ENCODE data around the gene GTF2F2. TPM values are rescaled to one million over a fixed set of nuclear protein-coding genes. Genes with fewer than 3 reads are reported as not detected.

GTF2F2 gene
- total RNA-seq, 1 experiment from 2014 or later = 37.8 TPM

DNA sequence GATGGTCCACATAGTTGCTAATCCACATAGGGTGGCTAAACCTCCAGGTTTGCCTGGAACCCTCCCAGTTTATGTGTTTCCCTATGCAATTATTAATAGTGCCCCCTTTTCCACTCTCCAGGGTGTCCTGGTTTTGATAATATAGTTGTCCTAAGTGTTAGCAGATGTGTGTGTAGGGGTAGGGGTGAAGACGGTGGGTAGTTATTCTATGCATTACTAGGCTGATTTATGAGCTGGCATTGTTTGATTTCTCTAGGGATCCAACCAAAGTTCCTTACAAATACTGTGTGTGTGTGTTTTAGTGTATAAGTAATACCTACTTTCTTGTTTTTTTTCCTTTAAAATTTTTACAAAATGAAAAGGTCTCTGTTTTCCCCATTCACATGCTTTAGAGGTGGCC is 21.1 kb downstream of the GTF2F2 start:
- ChIA-PET POLR2A (ENCODE audit: low non-redundant PET) (interaction anchor here (0.6 kb wide), 1 partner anchor 102 kb away, joined by 4 read pairs; no protein-coding TSS in a partner anchor), CTCF (no interaction called here)
- Histone ChIP-seq H3K36me3 (ENCODE audit: insufficient read depth, low read length, poor library complexity, severe bottlenecking) (peaks cover 8% of the 10 kb centered on the region), H3K27me3 (replicated peaks; ENCODE audit: insufficient read depth, low read depth, low read length, poor library complexity) (no peaks in the 10 kb centered on the region), H3K27ac (ENCODE audit: low read depth, low read length, poor library complexity, severe bottlenecking) (peak overlapping the region; percentile 49), H3K9me3 (ENCODE audit: low read depth, low read length, poor library complexity, severe bottlenecking) (no peaks in the 10 kb centered on the region), H3K4me1 (ENCODE audit: insufficient read depth, low read length, poor library complexity, severe bottlenecking) (peaks cover 27% of the 10 kb centered on the region), H3K4me3 (ENCODE audit: low read depth, low read length, poor library complexity, severe bottlenecking) (no peak overlapping the region)
- TF ChIP-seq, protein P1, sequence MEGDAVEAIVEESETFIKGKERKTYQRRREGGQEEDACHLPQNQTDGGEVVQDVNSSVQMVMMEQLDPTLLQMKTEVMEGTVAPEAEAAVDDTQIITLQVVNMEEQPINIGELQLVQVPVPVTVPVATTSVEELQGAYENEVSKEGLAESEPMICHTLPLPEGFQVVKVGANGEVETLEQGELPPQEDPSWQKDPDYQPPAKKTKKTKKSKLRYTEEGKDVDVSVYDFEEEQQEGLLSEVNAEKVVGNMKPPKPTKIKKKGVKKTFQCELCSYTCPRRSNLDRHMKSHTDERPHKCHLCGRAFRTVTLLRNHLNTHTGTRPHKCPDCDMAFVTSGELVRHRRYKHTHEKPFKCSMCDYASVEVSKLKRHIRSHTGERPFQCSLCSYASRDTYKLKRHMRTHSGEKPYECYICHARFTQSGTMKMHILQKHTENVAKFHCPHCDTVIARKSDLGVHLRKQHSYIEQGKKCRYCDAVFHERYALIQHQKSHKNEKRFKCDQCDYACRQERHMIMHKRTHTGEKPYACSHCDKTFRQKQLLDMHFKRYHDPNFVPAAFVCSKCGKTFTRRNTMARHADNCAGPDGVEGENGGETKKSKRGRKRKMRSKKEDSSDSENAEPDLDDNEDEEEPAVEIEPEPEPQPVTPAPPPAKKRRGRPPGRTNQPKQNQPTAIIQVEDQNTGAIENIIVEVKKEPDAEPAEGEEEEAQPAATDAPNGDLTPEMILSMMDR (conservative IDR thresholded peaks at IDR 0.05; ENCODE audit: low read depth, low read length) = no peak
- TF ChIP-seq EZH2 (IDR thresholded peaks at IDR 0.05; ENCODE audit: borderline replicate concordance, low read depth, low read length, poor library complexity, severe bottlenecking) = no peak
- no TSS peak for BruUV-seq (replicated peaks)
- intact Hi-C loops (cut with micrococcal nuclease; ENCODE audit: unreplicated experiment) = no loop called here
- peak; percentile 63 for DNase-seq (ENCODE audit: low spot score)

DNA sequence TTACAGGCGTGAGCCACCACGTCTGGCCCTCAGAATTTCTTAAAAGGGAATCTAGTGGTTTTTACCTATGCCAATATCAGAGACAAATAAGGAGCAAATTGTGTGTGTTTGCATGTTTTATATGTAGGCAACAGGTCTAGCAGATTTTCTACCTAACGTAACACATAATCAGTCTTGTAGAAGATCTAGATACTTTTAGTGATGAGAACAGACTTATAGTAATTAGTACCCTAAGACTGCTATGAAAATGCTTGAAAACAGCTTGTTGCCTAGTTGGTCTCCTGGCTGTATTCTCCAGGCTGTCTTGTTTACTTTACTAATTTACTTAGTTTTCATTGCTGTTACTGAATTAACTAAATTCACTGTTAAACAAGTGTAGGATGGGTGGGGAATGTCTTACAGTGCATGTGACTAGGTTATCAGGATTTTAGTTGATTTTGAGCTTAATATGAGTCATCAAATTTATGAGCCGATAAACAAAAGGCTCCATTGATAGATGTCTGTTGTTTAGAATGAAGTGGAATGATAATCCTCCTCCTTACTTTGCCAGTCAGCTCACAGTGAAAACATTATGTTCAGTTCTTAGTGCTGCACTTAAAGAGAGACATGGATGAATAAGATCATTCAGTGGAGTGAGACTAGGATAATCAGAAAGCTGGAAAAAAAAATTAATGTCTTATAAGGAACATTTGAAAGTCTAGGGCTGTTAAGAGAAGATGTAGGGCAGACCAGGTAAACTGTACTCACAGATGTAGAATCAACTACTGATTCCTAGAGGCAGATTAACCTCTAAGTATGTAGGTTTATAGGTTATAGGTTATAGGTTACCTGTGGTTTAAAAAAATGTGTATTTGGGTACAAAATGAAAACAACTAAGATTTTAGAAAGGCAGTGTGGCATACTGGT is 22.4 kb downstream of the GTF2F2 start:
- intact Hi-C loops (cut with micrococcal nuclease; ENCODE audit: unreplicated experiment) = no loop called here
- DNase-seq (ENCODE audit: low spot score) = peak; percentile 78
- peaks cover 8% of the 10 kb centered on the region for H3K36me3 ChIP-seq (ENCODE audit: insufficient read depth, low read length, poor library complexity, severe bottlenecking)
- BruUV-seq (replicated peaks) = no TSS peak
- CTCF ChIA-PET = interaction anchor here (0.5 kb wide), 1 partner anchor 769 kb away, joined by 3 read pairs; no protein-coding TSS in a partner anchor
- H3K4me1 ChIP-seq (ENCODE audit: insufficient read depth, low read length, poor library complexity, severe bottlenecking) = peaks cover 27% of the 10 kb centered on the region
- H3K27ac ChIP-seq (ENCODE audit: low read depth, low read length, poor library complexity, severe bottlenecking) = peak overlapping the region; percentile 44
- H3K9me3 ChIP-seq (ENCODE audit: low read depth, low read length, poor library complexity, severe bottlenecking) = no peaks in the 10 kb centered on the region
- H3K27me3 ChIP-seq (replicated peaks; ENCODE audit: insufficient read depth, low read depth, low read length, poor library complexity) = no peaks in the 10 kb centered on the region
- POLR2A ChIA-PET (ENCODE audit: low non-redundant PET) = no interaction called here
- TF ChIP-seq EZH2 (IDR thresholded peaks at IDR 0.05; ENCODE audit: borderline replicate concordance, low read depth, low read length, poor library complexity, severe bottlenecking) = no peak
- TF ChIP-seq, protein P1 (conservative IDR thresholded peaks at IDR 0.05; ENCODE audit: low read depth, low read length) = no peak
- H3K4me3 ChIP-seq (ENCODE audit: low read depth, low read length, poor library complexity, severe bottlenecking) = no peak overlapping the region

DNA sequence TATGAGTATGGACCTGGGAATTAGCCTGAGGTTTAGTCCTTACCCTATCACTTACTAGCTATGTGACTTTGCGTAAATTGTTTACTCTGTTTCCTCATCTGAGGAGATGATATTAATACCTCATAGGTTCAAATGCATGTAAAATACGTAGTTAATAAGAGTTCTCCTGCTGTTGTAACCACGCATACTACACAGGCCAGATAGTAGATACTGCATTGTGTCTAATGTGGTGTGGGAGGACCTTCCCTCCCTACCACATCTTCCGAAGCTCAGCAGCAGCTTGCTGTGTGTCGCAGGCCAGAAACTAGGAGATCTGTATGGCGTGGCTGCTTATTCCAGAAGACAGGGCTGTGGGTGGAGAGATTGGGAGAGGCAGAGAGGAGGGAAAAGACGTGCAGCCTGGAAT is 23.0 kb downstream of the GTF2F2 start:
- POLR2A ChIA-PET (ENCODE audit: low non-redundant PET) = no interaction called here
- peaks cover 8% of the 10 kb centered on the region for H3K36me3 ChIP-seq (ENCODE audit: insufficient read depth, low read length, poor library complexity, severe bottlenecking)
- peaks cover 27% of the 10 kb centered on the region for H3K4me1 ChIP-seq (ENCODE audit: insufficient read depth, low read length, poor library complexity, severe bottlenecking)
- BruUV-seq (replicated peaks) = no TSS peak
- no peaks in the 10 kb centered on the region for H3K9me3 ChIP-seq (ENCODE audit: low read depth, low read length, poor library complexity, severe bottlenecking)
- CTCF ChIA-PET = interaction anchor here (0.5 kb wide), 1 partner anchor 769 kb away, joined by 3 read pairs; no protein-coding TSS in a partner anchor
- no peak for TF ChIP-seq EZH2 (IDR thresholded peaks at IDR 0.05; ENCODE audit: borderline replicate concordance, low read depth, low read length, poor library complexity, severe bottlenecking)
- TF ChIP-seq, protein P1 (conservative IDR thresholded peaks at IDR 0.05; ENCODE audit: low read depth, low read length) = no peak
- no peak overlapping the region for H3K4me3 ChIP-seq (ENCODE audit: low read depth, low read length, poor library complexity, severe bottlenecking)
- DNase-seq (ENCODE audit: low spot score) = no peak
- H3K27ac ChIP-seq (ENCODE audit: low read depth, low read length, poor library complexity, severe bottlenecking) = peak overlapping the region; percentile 44
- intact Hi-C loops (cut with micrococcal nuclease; ENCODE audit: unreplicated experiment) = no loop called here
- H3K27me3 ChIP-seq (replicated peaks; ENCODE audit: insufficient read depth, low read depth, low read length, poor library complexity) = no peaks in the 10 kb centered on the region
